ENCODE results near the gene VRTN.
A peak's percentile ranks its signal among the peaks of the same experiment; 100 is the strongest.

Gene VRTN

DNA sequence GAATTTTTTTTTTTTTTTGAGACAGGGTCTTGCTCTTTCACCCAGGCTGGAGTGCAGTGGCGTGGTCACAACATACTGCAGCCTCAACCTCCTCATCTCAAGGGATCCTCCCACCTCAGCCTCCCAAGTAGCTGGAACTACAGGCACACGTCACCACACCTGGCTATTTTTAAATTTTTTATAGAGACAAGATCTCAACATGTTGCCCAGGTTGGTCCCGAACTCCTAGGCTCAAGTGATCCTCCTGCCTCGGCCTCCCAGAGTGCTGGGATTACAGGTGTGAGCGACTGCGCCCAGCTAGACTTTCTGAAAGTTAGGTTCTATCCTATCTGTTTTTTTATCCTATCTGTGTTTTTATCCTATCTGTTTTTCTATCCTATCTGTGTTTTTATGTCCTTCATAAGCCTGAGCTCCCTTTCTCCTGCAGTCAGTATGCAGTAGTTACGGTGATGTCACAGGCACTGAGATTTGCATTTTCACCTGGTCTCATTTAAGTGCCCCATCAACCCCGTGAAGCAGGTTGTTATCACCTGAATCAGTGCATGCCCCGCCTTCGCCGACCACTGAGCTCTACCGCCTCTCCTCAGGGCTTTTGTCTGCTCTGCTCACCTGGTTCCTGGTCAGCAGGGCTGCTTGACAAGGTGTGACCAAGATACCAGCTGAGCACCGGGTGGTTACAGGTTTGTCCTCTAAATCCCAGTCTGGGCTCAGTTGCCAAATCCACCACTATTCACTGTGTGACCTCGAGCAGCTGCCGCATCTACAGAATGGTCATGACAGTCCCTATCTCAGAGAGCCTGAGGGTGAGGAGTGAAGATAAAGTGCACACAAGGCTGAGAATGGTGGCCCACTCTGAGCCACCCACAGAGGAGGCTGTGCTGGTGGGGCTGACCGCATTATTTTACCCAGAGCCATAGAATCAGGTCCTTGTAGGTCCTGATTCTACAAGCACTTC is 44.6 kb downstream of the VRTN start:
- DNase-seq (ENCODE audit: low read depth in 2 of 2, low spot score in 1 of 2), result no peak

DNA sequence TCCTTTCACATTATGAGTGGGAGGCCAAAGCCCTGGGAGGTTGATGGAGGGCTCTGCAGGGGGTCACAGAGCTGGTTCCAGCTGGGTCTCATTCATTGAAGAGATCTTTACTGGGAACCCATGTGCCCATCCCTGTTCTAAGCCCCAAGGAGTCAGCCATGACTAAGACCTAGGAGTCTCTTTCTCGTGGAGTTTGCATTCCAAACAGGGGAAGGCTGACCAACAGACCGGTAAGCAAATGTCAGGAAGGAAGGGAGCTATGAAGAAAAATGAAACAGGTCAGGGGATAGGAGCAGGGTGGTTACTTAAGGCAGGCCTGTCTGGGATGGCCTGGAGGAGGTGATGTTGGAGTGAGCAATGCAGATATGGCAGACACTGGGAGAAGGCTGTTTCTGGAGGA is 46.3 kb downstream of the VRTN start:
- DNase-seq (ENCODE audit: low read depth in 2 of 2, low spot score in 1 of 2), result no peak

DNA sequence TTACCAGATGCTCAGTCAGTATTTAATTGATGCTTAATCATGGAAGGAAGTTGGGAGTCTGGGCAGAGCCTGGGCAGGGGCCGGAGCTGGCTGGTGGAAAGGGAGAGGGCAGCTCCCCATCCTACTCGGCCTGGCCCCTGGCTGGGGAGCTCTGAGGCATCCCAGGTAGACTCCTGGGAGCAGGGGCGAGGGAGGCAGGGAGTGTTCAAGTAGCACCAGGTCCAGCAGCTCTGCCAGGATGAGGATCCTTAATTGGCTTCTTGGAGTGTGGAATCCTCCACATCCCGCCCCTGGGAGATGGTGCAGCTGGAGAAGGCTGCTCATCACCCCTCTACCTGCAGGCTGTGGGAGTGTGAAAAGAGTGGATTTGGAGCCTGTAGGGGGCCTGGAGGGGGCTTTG is 46.8 kb downstream of the VRTN start:
- DNase-seq (ENCODE audit: low read depth in 2 of 2, low spot score in 1 of 2), result no peak

DNA sequence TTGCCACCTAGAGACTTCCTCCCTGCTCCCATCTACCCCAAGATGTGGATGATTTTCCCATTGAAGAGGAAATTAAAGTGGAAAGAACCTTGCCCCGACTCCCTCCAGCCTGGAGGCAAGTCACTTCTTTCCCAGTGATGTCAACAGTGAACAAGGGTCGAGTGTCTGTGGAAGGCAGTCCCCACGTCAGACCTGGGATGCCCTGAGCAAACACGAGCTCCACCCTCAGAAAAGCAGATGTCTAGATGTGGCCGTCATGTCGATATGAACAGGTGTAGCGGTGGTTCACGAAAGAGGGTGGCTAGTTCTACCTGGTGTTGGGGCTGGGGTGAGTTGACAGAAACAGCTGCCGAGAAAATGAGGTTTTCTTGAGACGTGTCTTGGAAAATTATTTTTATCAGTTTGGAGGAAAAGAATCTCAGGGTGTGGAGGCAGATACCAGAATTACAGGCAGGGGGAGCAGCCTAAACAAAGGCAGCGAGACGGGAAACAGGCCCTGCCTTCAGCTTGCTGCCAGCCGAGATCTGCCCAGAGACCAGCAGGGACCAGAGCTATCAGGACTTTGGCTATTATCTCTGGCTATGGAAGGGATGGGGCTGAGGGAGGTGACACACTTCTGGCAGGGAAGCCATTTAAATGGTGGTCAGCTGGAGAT is 51.9 kb downstream of the VRTN start:
- DNase-seq (ENCODE audit: low read depth in 2 of 2, low spot score in 1 of 2), result no peak

DNA sequence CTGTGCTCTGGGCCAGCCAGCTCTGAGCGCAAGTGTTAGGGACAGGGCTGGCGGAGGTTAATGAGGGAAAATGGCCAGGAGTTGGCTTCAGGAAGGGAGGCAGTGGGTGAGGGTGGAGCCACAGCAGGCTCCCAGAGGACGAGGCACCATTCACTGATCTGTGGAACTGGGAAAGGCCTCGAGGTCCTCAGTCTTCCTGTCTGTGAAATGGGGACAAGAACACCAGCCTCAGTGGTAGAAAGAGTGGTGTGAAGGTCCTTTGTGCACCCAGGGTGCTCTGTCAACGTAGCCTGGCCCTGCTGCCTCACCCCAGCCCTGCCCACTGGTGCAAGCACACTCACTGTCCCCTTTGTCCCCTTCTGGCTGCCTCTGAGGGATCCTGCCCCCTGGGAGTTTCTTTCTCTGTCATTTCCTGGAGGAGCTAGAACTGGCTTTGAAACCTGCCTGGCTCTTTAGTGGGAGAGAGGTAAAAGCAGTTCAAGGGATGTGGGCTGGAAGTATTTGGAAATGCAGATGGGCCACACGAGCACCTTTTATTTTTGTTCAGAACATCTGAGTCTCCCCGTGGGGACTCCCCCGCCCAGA is 52.7 kb downstream of the VRTN start:
- no peak for DNase-seq (ENCODE audit: low read depth in 2 of 2, low spot score in 1 of 2)

DNA sequence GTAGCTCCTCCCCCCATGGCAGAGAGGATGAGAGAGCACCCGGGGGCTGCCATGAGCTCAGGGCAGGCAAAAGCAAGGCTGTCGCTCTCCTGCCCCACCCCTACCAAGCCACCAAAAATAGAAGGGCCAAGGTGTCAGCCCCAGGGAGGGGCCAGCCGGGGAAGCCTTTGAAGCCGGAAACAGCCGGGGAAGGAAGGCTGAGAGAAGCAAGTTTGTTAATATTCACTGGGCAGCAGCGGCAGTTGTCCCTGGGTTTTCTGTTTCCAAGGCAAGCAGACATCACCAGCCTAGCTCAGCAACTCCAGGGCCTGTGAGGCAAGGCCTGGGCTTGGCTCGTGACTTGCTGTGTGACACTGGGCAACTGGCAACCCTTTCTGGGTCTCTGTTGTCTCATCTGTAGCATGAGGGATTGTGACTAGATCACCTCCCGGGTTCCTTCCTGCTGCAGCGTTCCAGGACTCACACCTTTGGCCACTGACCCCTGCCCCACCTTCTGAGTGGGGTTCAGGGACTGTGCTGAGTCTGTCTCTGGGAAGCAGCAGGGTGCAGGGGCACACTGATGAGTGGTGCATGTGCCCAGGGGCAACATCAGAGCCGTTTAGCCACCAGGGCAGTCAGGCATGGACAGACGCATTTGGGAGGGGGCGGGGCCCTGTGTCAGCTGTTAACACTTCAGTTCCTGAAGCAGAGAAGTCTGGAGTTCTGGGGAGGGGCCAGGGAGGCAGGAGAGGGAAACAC is 53.4 kb downstream of the VRTN start:
- peak; percentile 18 to 36 for DNase-seq (ENCODE audit: low read depth in 2 of 2, low spot score in 1 of 2)

DNA sequence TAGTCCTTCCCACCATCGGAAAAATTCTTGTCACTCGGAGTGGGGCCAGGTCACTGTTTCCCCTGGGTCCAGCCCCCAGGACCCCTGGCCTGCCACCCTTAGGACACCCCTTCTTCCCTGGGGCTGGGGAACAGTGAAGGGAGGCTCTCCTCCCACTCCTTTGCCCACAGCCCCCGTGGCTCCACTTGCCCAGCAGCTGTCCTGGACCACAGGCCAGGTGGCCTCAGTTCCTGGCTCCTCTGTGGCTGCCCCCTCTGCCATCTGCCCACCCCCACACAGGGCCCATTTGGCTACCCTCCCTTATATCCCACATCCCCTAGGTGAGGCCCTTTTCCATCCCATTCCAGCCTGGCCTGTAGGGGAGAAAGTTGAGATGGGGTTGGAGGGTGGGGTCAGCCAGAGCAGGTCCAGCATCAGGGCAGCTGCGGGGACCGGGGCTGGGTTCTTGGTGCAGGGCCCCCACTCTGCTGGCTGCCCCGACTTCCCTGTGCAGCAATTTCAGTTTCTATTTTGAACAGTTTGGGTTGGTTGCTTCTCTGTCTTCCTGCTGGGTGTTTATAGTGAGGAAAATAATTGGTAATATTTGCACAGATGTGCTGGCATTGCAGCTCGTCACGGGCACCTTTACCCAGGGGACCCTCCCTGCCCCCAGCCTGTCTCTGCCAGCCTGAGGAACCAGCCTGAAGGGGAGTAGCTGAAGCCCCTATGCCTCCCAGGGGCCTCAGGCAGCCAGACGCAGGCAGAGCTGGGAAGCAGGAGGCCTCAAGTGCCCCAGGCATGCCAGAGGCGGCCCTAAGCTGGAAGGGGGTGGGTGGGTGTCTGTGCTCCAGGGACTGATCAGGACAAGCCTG is 54.4 kb downstream of the VRTN start:
- DNase-seq (ENCODE audit: low read depth in 2 of 2, low spot score in 1 of 2), result no peak

DNA sequence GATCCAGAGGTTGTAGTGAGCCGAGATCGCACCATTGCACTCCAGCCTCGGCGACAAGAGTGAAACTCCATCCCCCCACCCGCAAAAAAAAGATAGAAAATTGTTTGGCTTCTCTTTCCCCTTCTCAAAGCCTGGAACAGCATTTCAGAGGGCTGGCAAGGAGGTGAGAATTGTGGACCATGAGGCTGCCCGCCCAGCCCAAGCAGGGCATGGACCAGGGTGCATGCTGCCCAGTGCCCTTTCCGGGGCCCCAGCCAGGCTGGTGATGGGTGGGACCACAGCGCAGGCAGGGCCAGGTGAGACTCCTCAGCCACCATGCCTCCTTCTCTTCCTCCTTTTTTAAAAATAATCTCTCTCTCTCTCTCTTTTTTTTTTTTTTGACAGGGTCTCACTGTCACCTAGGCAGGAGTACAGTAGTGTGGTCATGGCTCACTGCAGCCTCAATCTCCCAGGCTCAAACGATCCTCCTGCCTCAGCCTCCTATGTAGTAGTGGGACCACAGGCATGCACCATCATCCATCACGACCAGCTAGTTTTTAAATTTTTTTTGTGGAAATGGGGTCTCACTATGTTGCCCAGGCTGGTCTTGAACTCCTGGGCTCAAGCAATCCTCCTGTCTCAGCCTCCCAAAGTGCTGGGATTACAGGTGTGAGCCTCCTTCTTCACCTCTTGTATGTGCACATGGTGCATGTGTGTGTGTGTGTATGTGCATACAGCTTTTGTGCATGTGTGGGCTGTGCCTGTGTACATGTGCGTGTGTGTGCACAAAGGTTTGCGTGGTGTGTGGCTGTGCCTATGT is 55.5 kb downstream of the VRTN start:
- DNase-seq (ENCODE audit: low read depth in 2 of 2, low spot score in 1 of 2), result no peak

DNA sequence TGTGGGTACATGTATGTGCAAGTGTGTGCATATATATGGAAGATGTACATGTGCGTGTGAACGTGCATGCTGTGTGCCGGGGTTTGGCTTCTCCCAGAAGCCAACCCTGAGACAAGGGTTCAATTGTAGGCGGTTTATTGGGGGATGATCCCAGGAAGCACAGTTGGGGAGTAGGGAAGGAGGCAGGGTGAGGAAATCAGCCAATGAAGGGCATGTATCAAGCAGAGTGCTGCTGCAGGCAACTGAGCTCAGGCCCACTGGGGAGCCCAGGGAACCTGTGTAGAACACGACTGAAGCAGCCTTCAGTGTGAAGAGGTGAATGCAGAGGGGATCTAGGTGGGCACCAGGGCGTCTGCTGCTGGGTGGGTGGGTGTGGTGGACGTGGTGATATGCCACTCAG is 56.2 kb downstream of the VRTN start:
- DNase-seq (ENCODE audit: low read depth in 2 of 2, low spot score in 1 of 2), result no peak

DNA sequence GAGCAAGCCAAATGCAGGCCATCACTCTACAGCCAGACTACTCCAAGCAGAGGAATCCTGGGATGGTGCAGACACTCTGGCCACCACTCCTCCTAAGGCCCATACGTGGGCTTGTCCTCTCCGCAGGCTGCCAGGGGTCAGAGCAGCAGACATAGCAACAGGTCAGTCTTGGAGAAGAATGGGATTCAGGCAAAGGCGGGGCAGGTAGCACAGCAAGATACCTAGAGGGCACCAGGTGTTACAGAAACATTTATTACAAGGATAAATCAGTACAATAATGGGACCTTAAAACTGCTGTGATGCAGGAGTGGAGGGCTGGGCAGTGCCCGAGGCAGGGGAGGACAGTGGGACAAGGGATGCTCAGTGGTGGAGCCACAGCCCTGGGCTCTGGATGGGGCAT is 57.4 kb downstream of the VRTN start:
- DNase-seq (ENCODE audit: low read depth in 2 of 2, low spot score in 1 of 2), result no peak

DNA sequence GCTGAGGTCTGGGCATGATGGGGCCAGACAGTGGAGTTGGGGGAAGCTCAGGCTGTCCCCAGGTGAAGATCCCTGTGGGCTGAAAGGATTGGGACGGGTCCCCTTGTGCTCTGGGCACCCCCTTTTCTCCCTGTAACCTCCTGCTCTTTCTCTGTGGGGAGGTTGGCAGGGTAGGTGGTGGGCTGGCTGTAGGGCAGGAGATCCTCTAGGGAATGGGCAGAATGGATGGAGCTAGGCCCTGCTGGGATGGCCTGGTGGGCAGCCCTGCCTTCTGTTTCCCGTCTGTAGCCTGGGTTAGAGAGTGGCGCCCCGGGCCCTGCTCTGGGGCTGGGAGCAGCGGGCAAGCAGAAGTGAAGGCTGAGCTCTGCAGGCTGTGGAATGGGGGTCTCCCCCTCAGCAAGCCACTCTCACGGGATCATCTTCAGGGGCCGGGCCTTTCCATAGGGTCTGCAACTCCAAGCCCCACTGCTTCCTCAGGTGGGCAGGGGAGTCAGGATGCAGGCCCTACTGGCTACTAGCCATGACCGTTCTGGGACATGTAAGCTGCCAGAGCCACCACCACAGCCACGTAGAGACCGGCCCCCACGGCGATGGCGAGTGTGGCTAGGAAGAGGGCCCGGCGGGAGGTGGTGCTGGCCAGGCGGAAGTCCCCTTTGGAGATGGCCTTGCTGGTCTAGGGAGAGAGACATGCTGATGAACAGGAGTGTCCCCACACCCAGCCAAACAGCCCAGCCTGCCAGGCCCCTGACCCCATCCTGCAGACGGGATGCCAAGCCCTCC is 58.9 kb downstream of the VRTN start:
- no peak for DNase-seq (ENCODE audit: low read depth in 2 of 2, low spot score in 1 of 2)

DNA sequence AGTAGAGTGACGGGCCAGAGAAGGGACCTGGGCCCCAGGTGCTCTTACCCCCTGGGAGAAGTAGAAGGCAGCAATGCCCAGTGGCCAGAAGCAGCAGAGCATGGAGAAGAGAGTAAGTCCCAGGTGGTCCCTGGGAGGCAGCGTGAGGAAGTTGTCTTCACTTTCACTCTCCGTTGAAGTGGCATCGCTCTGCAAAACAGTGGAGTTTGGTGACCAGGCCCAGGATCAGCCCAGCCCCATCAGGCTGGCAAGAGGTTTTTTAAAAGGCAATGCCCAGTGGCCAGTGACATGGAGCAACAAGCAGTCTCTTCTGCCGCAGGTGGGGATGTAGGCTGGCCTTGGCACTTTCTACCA is 59.5 kb downstream of the VRTN start:
- DNase-seq (ENCODE audit: low read depth in 2 of 2, low spot score in 1 of 2), result no peak

DNA sequence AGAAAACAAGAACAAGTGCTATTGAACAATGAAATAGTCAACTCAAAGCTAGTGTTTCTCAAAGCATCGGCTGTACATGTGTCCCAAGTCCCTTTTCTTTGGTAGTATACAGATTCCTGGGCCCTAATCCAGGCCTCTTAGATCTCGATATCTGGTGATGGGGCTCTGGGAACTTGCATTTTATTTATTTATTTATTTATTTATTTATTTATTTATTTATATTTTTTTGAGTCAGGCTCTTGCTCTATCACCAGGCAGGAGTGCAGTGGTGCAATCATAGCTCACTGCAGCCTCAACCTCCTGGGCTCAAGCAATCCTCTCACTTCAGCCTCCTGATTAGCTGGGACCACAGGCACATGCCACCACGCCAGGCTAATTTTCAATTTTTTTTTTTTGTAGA is 60.6 kb downstream of the VRTN start:
- no peak for DNase-seq (ENCODE audit: low read depth in 2 of 2, low spot score in 1 of 2)

DNA sequence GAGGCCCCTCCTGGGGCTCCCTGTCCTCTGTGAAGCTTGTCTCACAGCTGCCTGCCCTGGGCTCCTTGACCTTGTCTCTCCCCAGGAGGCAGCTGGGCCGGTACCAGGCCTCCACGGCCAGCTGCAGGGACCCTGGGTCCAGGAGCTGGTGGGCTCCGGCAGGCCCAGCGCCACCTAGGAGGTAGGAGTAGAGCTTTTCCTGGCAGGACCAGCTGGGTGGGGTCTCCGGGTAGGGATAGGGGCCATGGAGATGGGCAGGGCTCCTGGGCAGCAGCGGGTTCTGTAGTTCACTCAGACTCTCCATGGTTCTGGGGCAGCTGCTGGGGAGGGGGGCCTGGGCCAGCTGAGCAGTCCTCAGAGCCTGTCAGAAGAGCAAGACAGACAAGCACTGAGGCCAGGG is 61.2 kb downstream of the VRTN start:
- no peak for DNase-seq (ENCODE audit: low read depth in 2 of 2, low spot score in 1 of 2)

Data from stimulated activated CD8-positive, alpha-beta memory T cell treated with anti-CD3 and anti-CD28 coated beads, Interleukin-4, amount 100 ng/mL, for 4 hours (primary cell).